Measurements from ENCODE around the gene GDF2.

DNA sequence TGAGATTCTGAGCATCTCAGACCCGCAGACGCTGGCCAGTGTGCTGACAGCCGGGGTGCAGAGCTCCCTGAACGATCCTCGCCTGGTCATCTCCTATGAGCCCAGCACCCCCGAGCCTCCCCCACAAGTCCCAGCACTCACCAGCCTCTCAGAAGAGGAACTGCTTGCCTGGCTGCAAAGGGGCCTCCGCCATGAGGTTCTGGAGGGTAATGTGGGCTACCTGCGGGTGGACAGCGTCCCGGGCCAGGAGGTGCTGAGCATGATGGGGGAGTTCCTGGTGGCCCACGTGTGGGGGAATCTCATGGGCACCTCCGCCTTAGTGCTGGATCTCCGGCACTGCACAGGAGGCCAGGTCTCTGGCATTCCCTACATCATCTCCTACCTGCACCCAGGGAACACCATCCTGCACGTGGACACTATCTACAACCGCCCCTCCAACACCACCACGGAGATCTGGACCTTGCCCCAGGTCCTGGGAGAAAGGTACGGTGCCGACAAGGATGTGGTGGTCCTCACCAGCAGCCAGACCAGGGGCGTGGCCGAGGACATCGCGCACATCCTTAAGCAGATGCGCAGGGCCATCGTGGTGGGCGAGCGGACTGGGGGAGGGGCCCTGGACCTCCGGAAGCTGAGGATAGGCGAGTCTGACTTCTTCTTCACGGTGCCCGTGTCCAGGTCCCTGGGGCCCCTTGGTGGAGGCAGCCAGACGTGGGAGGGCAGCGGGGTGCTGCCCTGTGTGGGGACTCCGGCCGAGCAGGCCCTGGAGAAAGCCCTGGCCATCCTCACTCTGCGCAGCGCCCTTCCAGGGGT, 26.6 kb downstream of the GDF2 start:
- TF ChIP-seq POLR2A (IDR thresholded peaks at IDR 0.05; ENCODE audit: extremely low read depth, insufficient read length) (no peak), MYC (IDR thresholded peaks at IDR 0.05; ENCODE audit: low read depth, low read length) (no peak)
- TF ChIP-seq, protein P1, sequence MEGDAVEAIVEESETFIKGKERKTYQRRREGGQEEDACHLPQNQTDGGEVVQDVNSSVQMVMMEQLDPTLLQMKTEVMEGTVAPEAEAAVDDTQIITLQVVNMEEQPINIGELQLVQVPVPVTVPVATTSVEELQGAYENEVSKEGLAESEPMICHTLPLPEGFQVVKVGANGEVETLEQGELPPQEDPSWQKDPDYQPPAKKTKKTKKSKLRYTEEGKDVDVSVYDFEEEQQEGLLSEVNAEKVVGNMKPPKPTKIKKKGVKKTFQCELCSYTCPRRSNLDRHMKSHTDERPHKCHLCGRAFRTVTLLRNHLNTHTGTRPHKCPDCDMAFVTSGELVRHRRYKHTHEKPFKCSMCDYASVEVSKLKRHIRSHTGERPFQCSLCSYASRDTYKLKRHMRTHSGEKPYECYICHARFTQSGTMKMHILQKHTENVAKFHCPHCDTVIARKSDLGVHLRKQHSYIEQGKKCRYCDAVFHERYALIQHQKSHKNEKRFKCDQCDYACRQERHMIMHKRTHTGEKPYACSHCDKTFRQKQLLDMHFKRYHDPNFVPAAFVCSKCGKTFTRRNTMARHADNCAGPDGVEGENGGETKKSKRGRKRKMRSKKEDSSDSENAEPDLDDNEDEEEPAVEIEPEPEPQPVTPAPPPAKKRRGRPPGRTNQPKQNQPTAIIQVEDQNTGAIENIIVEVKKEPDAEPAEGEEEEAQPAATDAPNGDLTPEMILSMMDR (IDR thresholded peaks at IDR 0.05; ENCODE audit: low read depth, low read length) = no peak
- TF ChIP-seq, protein P2, sequence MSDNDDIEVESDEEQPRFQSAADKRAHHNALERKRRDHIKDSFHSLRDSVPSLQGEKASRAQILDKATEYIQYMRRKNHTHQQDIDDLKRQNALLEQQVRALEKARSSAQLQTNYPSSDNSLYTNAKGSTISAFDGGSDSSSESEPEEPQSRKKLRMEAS (IDR thresholded peaks at IDR 0.05; ENCODE audit: low read depth, low read length) = no peak
